ENCODE measurements around the gene SPATA31C1.
A peak's percentile ranks its signal among the peaks of the same experiment; 100 is the strongest.
"Not testable (repeated sequence)": the region's sequence is repeated elsewhere in the genome, so short reads cannot be mapped to it uniquely, and the experiment has no call there.

The SPATA31C1 gene

DNA sequence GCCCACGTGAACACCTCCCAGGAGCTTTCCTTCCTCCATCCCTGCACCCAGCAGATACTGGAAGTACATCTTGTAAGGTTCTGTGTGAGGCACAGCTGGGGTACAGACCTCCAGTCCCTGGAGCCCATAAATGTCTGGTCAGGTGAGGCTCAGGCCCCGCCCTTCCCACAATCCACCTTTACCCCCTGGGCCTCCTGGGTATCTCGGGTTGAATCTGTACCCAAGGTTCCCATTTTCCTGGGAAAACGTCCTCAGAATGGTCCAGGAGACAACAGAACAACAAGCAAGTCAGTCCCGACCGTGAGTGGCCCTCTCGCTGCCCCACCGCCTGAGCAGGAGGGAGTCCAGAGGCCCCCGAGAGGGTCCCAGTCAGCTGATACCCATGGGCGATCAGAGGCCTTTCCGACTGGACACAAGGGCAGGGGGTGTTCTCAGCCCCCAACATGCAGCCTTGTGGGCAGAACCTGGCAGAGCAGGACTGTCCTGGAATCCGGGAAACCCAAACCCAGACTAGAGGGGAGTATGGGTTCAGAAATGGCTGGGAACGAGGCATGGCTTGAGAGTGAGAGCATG, 30.7 kb upstream of the SPATA31C1 start:
- DNase-seq (ENCODE audit: low spot score): no peak

- no peak for DNase-seq (ENCODE audit: low spot score)
These were observed 29.9 kb upstream of the SPATA31C1 start for GRCh38 chr9:87887661-87888480.

GRCh38 chr9:87888501-87888900, 29.3 kb upstream of the SPATA31C1 start:
- DNase-seq (ENCODE audit: low spot score): no peak

DNA sequence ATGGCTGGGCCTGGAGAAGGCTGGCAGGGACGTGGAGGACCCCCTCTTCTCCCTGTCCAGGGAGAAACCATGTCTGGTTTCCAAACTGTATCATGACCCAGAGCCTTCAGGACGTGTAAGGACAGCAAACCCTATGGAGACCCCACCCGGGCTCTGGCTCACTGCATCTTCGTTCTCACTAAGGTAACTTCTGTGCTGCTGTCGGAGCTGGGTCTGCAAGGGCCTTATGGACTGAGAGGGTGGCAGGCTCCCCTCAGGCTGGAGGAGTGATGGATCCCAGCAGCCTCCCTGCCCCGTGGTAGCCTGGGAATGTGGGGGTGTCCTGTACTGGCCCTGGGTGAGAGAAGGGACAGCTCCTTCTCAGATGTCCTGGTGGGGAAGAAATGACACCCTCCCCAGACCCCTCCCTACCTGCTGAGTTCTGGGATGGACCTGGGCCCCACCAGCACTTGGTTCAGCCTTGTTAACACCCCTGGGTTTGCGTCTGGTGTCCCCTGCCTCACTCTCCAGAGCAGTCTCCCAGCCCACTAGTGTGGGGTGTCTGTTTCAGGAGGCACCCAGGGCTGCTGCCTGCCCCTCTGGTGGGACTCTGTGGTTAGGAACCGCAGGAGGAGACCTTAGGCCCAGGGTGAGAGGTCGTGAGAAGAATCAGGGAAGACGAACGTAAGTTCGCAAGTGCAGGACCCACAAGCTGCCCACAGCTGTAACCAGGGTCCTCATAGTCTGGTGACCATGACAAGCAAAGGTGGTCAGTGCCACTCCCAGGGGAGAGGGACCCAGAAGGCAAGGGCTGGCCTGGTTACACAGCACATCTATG, 28.5 kb upstream of the SPATA31C1 start:
- no peak for DNase-seq (ENCODE audit: low spot score)

- DNase-seq (ENCODE audit: low spot score): no peak
These were observed 27.9 kb upstream of the SPATA31C1 start for GRCh38 chr9:87889882-87890252.

DNA sequence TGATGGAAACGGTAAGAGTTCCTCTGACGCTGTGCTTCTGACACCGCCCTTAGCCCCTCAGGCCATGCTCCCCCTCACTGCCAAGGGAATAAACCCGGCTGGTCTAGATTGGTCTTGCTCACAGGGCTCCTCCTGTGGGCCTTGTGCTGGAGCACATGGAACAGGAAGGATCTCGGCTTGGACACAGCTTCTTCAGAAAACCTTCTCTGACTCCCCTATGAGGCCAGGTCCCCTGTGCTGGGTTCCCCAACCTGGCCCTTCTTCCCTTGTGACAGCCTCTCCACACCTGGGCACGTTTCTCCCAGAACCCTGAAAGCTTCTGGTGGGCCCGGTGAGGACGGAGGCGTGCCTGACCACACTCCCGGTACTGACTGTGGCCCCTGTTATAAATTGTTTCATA, 26.9 kb upstream of the SPATA31C1 start:
- peak; percentile 2 for DNase-seq (ENCODE audit: low spot score)

- DNase-seq (ENCODE audit: low spot score): peak; percentile 20
These were observed 26.0 kb upstream of the SPATA31C1 start for GRCh38 chr9:87891754-87892153.

DNA sequence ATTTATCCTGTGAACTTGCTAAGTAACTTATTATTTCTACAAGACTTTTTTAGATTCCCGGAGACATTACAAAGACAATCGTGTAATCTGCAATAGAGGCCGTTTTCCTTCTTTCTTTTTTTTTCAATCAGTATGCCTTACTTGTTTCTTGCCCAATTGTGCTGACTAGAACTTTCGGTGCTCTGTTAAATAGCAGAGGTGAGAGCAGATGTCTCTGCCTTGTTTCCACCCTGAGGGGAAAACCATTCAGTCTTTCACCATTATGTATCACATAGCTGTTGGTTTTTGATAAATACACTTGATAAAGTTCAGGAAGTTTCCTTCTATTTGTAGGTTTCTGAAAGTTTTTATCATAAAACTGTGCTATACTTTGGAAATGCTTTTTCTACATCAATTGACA, 24.8 kb upstream of the SPATA31C1 start:
- no peak for DNase-seq (ENCODE audit: low spot score)

- DNase-seq (ENCODE audit: low spot score): no peak
These were observed 22.6 kb upstream of the SPATA31C1 start for GRCh38 chr9:87894998-87895625.

GRCh38 chr9:87896891-87897290, 20.9 kb upstream of the SPATA31C1 start:
- DNase-seq (ENCODE audit: low spot score): no peak

DNA sequence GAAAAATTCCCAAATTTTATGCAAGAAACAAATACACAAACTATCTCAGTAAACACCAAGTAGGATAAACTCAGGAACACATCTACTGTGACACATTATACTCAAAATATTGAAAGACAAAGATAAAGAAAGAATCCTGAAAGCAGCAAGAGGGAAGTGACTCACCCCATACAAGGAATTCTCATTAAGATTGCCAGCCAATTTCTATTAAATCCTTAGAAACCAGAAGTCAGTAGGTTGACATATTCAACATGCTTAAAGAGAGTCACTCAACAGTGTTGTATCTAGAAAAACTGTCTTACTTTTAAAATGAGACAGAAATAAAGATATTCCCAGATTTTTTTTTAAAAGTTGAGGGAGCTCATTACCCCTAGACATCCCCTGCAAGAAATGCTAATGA, 19.6 kb upstream of the SPATA31C1 start:
- peak; percentile 31 for DNase-seq (ENCODE audit: low spot score)

DNA sequence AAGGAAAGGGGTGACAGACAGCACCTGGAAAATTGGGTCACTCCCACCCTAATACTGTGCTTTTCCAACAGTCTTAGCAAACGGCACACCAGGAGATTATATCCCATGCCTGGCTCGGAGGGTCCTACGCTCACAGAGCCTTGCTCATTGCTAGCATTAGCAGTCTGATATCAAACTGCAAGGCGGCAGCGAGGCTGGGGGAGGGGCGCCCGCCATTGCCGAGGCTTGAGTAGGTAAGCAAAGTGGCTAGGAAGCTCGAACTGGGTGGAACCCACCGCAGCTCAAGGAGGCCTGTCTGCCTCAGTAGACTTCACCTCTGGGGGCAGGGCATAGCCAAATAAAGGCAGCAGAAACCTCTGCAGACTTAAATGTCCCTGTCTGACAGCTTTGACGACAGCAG, 15.4 kb upstream of the SPATA31C1 start:
- DNase-seq (ENCODE audit: low spot score): not testable (repeated sequence)

GRCh38 chr9:87909310-87910041, 8.3 kb upstream of the SPATA31C1 start:
- no peak for DNase-seq (ENCODE audit: low spot score)

- DNase-seq (ENCODE audit: low spot score): peak; percentile 36
These were observed 6.9 kb upstream of the SPATA31C1 start for GRCh38 chr9:87910821-87911220.

DNA sequence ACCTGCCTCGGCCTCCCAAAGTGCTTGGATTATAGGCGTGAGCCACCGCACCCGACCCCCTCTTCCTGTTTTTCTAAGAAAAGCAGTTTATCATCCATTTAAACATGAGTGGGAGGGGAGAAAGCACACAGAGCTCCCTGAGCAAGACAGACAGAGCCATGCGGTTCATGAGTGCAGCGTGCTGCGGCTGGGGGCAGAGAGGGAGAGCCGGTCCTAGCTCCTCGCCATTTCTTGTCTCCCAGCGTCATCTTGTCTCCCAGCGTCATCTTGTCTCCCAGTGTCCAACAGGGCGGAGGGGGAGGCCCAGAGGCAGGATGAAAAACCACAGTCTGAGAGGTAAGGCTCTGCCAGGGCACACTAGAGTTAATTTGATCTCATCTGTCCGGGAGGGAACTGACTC, 1.3 kb downstream of the SPATA31C1 start:
- not testable (repeated sequence) for DNase-seq (ENCODE audit: low spot score)

DNA sequence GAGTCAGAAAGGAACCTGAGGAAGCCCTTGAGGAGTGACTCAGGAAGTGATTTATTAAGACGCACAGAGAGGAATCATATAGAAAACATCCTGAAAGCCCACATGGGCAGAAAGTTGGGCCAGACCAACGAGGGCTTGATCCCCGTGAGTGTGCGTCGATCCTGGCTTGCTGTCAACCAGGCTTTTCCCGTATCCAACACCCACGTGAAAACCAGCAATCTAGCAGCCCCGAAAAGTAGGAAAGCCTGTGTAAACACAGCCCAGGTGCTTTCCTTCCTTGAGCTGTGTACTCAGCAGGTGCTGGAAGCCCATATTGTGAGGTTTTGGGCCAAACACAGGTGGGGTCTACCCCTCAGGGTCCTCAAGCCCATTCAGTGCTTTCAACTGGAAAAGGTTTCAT, 3.8 kb downstream of the SPATA31C1 start:
- DNase-seq (ENCODE audit: low spot score): not testable (repeated sequence)

GRCh38 chr9:87923012-87923411, 5.2 kb downstream of the SPATA31C1 start:
- DNase-seq (ENCODE audit: low spot score): not testable (repeated sequence)

- not testable (repeated sequence) for DNase-seq (ENCODE audit: low spot score)
These were observed 7.1 kb downstream of the SPATA31C1 start for GRCh38 chr9:87924851-87925250.

GRCh38 chr9:87929152-87929551, 11.4 kb downstream of the SPATA31C1 start:
- DNase-seq (ENCODE audit: low spot score): not testable (repeated sequence)

GRCh38 chr9:87934444-87934843, 16.7 kb downstream of the SPATA31C1 start:
- DNase-seq (ENCODE audit: low spot score): not testable (repeated sequence)

- DNase-seq (ENCODE audit: low spot score): not testable (repeated sequence)
These were observed 19.6 kb downstream of the SPATA31C1 start for GRCh38 chr9:87937352-87937751.

- not testable (repeated sequence) for DNase-seq (ENCODE audit: low spot score)
These were observed 20.2 kb downstream of the SPATA31C1 start for GRCh38 chr9:87937918-87938317.

Measured in GM03348 (cell line).